Trophoblast cell (in vitro differentiated cells and primary cell): ENCODE measurements around the gene PCDHGB4.
"Not testable (repeated sequence)": the region's sequence is repeated elsewhere in the genome, so short reads cannot be mapped to it uniquely, and the experiment has no call there.

Source experiments
- DNase-seq, 2 donors: peaks; one replicate each; pipeline ENCODE4 v3.0.0-alpha.2; 2016
- H2AFZ ChIP-seq: 2 replicates; pipeline ENCODE4 v1.6.1; 2013; ENCODE audit warnings: low read length, moderate library complexity, mild to moderate bottlenecking; ENCODE audit not compliant: insufficient read depth, poor library complexity
- H2AK5ac ChIP-seq: 2 replicates; pipeline ENCODE4 v1.6.1; 2013; ENCODE audit warnings: mild to moderate bottlenecking, low read length
- H2BK120ac ChIP-seq: 2 replicates; pipeline ENCODE4 v1.6.1; 2013; ENCODE audit warnings: low read length, mild to moderate bottlenecking, moderate library complexity; ENCODE audit not compliant: insufficient read depth, poor library complexity
- H2BK12ac ChIP-seq: 2 replicates; pipeline ENCODE4 v1.6.1; 2013; ENCODE audit warnings: mild to moderate bottlenecking, low read length, moderate library complexity
- H2BK5ac ChIP-seq: 2 replicates; pipeline ENCODE4 v1.6.1; 2013; ENCODE audit warnings: low read length, low read depth, moderate library complexity, mild to moderate bottlenecking; ENCODE audit not compliant: poor library complexity
- H3K14ac ChIP-seq: 2 replicates; pipeline ENCODE4 v1.6.1; 2013; ENCODE audit warnings: mild to moderate bottlenecking, low read length
- H3K18ac ChIP-seq: 2 replicates; pipeline ENCODE4 v1.6.1; 2013; ENCODE audit warnings: mild to moderate bottlenecking, low read length
- H3K23ac ChIP-seq: 2 replicates; pipeline ENCODE4 v1.6.1; 2013; ENCODE audit warnings: low read length
- H3K27ac ChIP-seq: 2 replicates; pipeline ENCODE4 v1.5.1; 2013; ENCODE audit warnings: low read depth, mild to moderate bottlenecking, inconsistent platforms, low read length, moderate library complexity
- H3K27me3 ChIP-seq: 2 replicates; pipeline ENCODE4 v1.6.1; 2013; ENCODE audit warnings: inconsistent platforms, mild to moderate bottlenecking, low read length, moderate library complexity; ENCODE audit not compliant: insufficient read depth
- H3K36me3 ChIP-seq, 2 experiments: 1 replicate in 1 of 2; 2 replicates in 1 of 2; pipeline ENCODE4 v1.6.1; 2013; ENCODE audit warnings: low read length in 2 of 2, mild to moderate bottlenecking in 2 of 2, moderate library complexity in 1 of 2; ENCODE audit not compliant: insufficient read depth in 2 of 2, control insufficient read depth in 1 of 2
- H3K4ac ChIP-seq: 2 replicates; pipeline ENCODE4 v1.6.1; 2013; ENCODE audit warnings: low read depth, mild to moderate bottlenecking, low read length, moderate library complexity
- H3K4me1 ChIP-seq, 2 experiments: 1 replicate in 1 of 2; 2 replicates in 1 of 2; pipeline ENCODE4 v1.6.1; 2013; ENCODE audit warnings: low read length in 2 of 2, mild to moderate bottlenecking in 2 of 2, moderate library complexity in 1 of 2; ENCODE audit not compliant: insufficient read depth in 2 of 2, control insufficient read depth in 1 of 2
- H3K4me2 ChIP-seq: 2 replicates; pipeline ENCODE4 v1.6.1; 2013; ENCODE audit warnings: inconsistent platforms, mild to moderate bottlenecking, low read length, moderate library complexity
- H3K4me3 ChIP-seq: 2 replicates; pipeline ENCODE4 v1.5.1; 2013; ENCODE audit warnings: mild to moderate bottlenecking, low read depth, low read length, inconsistent platforms
- H3K79me1 ChIP-seq: one replicate; pipeline ENCODE4 v1.6.1; 2013; ENCODE audit warnings: low read length
- H3K79me2 ChIP-seq: 2 replicates; pipeline ENCODE4 v1.6.1; 2013; ENCODE audit warnings: low read length, mild to moderate bottlenecking; ENCODE audit not compliant: control insufficient read depth, insufficient read depth, poor library complexity
- H3K9ac ChIP-seq: 2 replicates; pipeline ENCODE4 v1.6.1; 2013; ENCODE audit warnings: mild to moderate bottlenecking, low read length
- H3K9me3 ChIP-seq: 2 replicates; pipeline ENCODE4 v1.6.1; 2013; ENCODE audit warnings: low read depth, mild to moderate bottlenecking, control low read depth, inconsistent platforms, low read length; ENCODE audit not compliant: insufficient read depth
- H4K12ac ChIP-seq: 2 replicates; pipeline ENCODE4 v1.6.1; 2013; ENCODE audit warnings: low read depth, mild to moderate bottlenecking, low read length, moderate library complexity
- H4K8ac ChIP-seq: 2 replicates; pipeline ENCODE4 v1.6.1; 2013; ENCODE audit warnings: low read depth, mild to moderate bottlenecking, low read length, moderate library complexity
- H4K91ac ChIP-seq: one replicate; pipeline ENCODE4 v1.6.1; 2013; ENCODE audit warnings: low read depth, mild to moderate bottlenecking, low read length, moderate library complexity
- WGBS: extraction: QIAGEN DNeasy Blood & Tissue Kit; methylation state at CpG from one replicate; pipeline ENCODE4 v1.1.7; 2013; ENCODE audit warnings: missing lambda C conversion rate; ENCODE audit not compliant: insufficient read length, insufficient coverage; ENCODE audit errors: extremely low coverage; 5-methylcytosine and 5-hydroxymethylcytosine counted together

The PCDHGB4 gene

GRCh38 chr5:141397756-141398551, 10.5 kb downstream of the PCDHGB4 start, which contains the start of gene PCDHGB5:
Gene PCDHGB5 (plus strand): TSS chr5:141397947. CDS start chr5:141398128, 181 bp downstream.
- no CpG with 5 or more reads among the region's 43 CpGs for WGBS
- not testable (repeated sequence) for H3K23ac ChIP-seq, H4K12ac ChIP-seq, H2AFZ ChIP-seq, H3K79me2 ChIP-seq, H4K8ac ChIP-seq, H3K9ac ChIP-seq, H3K18ac ChIP-seq, H2BK120ac ChIP-seq, H3K4me1 ChIP-seq, H3K4ac ChIP-seq, H2AK5ac ChIP-seq, H3K14ac ChIP-seq, H3K27me3 ChIP-seq, H3K4me2 ChIP-seq, H3K4me3 ChIP-seq, H4K91ac ChIP-seq, H3K27ac ChIP-seq, H3K79me1 ChIP-seq, H2BK12ac ChIP-seq, H2BK5ac ChIP-seq
- DNase-seq = peak in 1 of 2 donors; percentile 57
- peaks cover 32% of the 10 kb centered on the region for H3K9me3 ChIP-seq
- peaks cover 10 to 22% of the 10 kb centered on the region in 2 experiments for H3K36me3 ChIP-seq

DNA sequence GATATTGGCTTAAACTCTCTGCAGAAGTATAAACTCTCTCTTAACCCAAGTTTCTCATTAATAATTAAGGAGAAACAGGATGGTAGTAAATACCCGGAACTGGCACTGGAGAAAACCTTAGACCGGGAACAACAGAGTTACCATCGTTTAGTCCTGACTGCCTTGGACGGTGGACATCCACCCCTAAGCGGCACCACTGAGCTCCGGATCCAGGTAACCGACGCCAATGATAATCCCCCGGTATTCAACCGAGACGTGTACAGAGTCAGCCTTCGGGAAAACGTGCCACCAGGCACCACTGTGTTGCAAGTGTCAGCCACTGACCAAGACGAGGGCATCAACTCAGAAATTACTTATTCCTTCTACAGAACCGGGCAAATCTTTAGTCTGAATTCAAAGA, 11.1 kb downstream of the PCDHGB4 start:
- Histone ChIP-seq H3K9ac (no peak overlapping the region), H3K9me3 (peaks cover 34% of the 10 kb centered on the region), H3K23ac (no peak overlapping the region), H3K79me1 (no peaks in the 10 kb centered on the region), H3K4me2 (no peak overlapping the region), H2AK5ac (no peak overlapping the region), H3K4me3 (no peak overlapping the region), H3K4me1 (no peaks in the 10 kb centered on the region), H2AFZ (no peak overlapping the region), H3K79me2 (no peaks in the 10 kb centered on the region), H4K8ac (no peak overlapping the region), H3K27ac (no peak overlapping the region), H3K4ac (no peak overlapping the region), H3K18ac (no peak overlapping the region), H4K91ac (no peak overlapping the region), H2BK120ac (no peak overlapping the region), H2BK12ac (no peak overlapping the region), H2BK5ac (no peak overlapping the region), H3K14ac (no peak overlapping the region), H3K27me3 (no peaks in the 10 kb centered on the region), H4K12ac (no peak overlapping the region), H3K36me3 (peaks cover 6 to 17% of the 10 kb centered on the region in 2 experiments)
- no peak for DNase-seq
- no CpG with 5 or more reads among the region's 15 CpGs for WGBS

DNA sequence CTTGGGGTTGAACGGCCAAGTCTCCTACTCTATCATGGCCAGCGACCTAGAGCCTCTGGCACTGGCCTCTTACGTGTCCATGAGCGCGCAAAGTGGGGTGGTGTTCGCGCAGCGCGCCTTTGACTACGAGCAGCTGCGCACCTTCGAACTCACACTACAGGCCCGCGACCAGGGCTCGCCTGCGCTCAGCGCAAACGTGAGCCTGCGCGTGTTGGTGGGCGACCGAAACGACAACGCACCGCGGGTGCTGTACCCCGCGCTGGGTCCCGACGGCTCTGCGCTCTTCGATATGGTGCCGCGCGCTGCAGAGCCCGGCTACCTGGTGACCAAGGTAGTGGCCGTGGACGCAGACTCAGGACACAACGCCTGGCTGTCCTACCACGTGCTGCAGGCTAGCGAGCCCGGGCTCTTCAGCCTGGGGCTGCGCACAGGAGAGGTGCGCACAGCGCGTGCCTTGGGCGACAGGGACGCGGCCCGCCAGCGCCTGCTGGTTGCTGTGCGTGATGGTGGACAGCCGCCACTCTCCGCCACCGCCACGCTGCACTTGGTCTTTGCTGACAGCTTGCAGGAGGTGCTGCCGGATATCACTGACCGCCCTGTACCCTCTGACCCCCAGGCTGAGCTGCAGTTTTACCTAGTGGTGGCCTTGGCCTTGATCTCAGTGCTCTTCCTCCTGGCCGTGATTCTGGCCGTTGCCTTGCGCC, 12.2 kb downstream of the PCDHGB4 start:
- WGBS = no CpG with 5 or more reads among the region's 61 CpGs
- Histone ChIP-seq H2AK5ac (no peak overlapping the region), H3K4me2 (no peak overlapping the region), H2BK120ac (no peak overlapping the region), H4K12ac (no peak overlapping the region), H4K91ac (no peak overlapping the region), H3K9ac (no peak overlapping the region), H3K14ac (no peak overlapping the region), H3K79me2 (no peaks in the 10 kb centered on the region), H2BK5ac (no peak overlapping the region), H3K9me3 (peaks cover 30% of the 10 kb centered on the region), H2BK12ac (no peak overlapping the region), H3K4me1 (no peaks in the 10 kb centered on the region), H3K4me3 (no peak overlapping the region), H3K18ac (no peak overlapping the region), H3K27me3 (no peaks in the 10 kb centered on the region), H3K23ac (no peak overlapping the region), H3K27ac (no peak overlapping the region), H3K4ac (no peak overlapping the region), H2AFZ (no peak overlapping the region), H3K36me3 (peaks cover 3 to 15% of the 10 kb centered on the region in 2 experiments), H4K8ac (no peak overlapping the region), H3K79me1 (no peaks in the 10 kb centered on the region)
- DNase-seq = no peak

- Histone ChIP-seq H3K27ac (no peak within 1 kb of the TSS), H4K12ac (no peak within 1 kb of the TSS), H2BK12ac (no peak within 1 kb of the TSS), H3K4me2 (no peak within 1 kb of the TSS), H3K4ac (no peak within 1 kb of the TSS), H3K79me2 (no peaks in the 10 kb centered on the region), H2BK120ac (no peak within 1 kb of the TSS), H2AFZ (no peak within 1 kb of the TSS), H4K8ac (no peak within 1 kb of the TSS), H3K27me3 (no peaks in the 10 kb centered on the region), H3K79me1 (no peaks in the 10 kb centered on the region), H3K9me3 (peaks cover 31% of the 10 kb centered on the region), H3K4me3 (no peak within 1 kb of the TSS), H3K14ac (no peak within 1 kb of the TSS), H3K18ac (no peak within 1 kb of the TSS), H3K23ac (no peak within 1 kb of the TSS), H2AK5ac (no peak within 1 kb of the TSS), H2BK5ac (no peak within 1 kb of the TSS), H3K4me1 (no peaks in the 10 kb centered on the region), H3K36me3 (peaks cover 3 to 13% of the 10 kb centered on the region in 2 experiments), H4K91ac (no peak within 1 kb of the TSS), H3K9ac (peak within 1 kb of the TSS; percentile 40)
- peak in 1 of 2 donors; percentile 25 for DNase-seq
- WGBS = no CpG with 5 or more reads among the region's 27 CpGs
Measured at GRCh38 chr5:141402553-141403243, 15.2 kb downstream of the PCDHGB4 start, which contains the start of gene PCDHGA9. Gene PCDHGA9 (plus strand): TSS chr5:141402778. CDS start chr5:141402953, 175 bp downstream.
